GM12874 (cell line): ENCODE measurements around the gene TP63.

Experiments used
- TF ChIP-seq, protein P1 (sequence below): IDR thresholded peaks from 2 replicates; pipeline ENCODE4 v1.5.1; 2011; ENCODE audit warnings: low read depth, mild to moderate bottlenecking, control low read depth, low read length, moderate library complexity; ENCODE audit not compliant: insufficient read depth

Gene TP63

DNA sequence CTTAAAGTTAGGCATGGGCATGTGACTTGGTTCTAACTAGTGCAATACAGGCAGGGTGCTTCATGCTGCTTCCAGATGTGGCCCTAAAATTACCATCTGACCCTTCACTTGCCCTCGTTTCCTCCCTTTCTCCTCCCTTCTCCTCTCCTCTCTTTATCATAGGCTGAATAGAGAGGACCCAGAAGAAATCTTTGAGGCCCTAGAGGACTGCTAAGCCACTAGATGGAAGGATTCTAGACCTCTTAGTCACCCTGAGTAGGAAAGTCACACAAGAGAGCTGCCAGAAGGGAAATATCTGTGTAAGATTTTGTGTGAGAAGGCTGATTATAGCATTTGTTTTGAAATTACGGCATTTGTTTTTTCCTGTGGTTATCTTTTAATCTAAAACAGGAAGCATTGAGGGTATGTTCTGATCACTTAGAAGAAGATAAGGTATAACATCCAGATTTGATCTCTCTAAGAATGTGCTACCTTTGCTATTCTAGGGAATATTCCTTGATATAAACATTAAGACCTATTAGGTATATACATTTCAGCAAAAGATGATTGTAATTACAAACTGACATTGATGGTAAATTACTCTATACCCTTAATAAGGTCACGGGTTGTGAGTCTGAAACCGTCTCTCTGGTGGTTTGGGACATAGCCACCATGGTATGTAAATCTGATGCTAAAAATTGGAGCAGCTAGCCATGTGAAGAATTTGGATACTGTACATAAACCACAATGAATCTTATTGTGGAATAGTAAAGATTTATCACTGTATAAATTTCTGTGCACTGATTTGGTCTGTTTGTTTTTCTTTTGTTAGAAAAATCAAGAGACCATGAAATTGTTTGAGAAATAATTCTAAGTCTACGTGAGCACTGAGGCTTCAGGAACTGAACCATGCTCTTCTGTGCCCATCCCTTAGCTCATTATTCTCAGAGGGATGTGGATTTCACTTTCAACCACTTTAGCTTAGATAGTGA lies 84.1 kb downstream of the TP63 start:
- TF ChIP-seq, protein P1, sequence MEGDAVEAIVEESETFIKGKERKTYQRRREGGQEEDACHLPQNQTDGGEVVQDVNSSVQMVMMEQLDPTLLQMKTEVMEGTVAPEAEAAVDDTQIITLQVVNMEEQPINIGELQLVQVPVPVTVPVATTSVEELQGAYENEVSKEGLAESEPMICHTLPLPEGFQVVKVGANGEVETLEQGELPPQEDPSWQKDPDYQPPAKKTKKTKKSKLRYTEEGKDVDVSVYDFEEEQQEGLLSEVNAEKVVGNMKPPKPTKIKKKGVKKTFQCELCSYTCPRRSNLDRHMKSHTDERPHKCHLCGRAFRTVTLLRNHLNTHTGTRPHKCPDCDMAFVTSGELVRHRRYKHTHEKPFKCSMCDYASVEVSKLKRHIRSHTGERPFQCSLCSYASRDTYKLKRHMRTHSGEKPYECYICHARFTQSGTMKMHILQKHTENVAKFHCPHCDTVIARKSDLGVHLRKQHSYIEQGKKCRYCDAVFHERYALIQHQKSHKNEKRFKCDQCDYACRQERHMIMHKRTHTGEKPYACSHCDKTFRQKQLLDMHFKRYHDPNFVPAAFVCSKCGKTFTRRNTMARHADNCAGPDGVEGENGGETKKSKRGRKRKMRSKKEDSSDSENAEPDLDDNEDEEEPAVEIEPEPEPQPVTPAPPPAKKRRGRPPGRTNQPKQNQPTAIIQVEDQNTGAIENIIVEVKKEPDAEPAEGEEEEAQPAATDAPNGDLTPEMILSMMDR, result no peak

GRCh38 chr3:189718215-189718614 lies 87.0 kb downstream of the TP63 start:
- TF ChIP-seq, protein P1, result no peak

DNA sequence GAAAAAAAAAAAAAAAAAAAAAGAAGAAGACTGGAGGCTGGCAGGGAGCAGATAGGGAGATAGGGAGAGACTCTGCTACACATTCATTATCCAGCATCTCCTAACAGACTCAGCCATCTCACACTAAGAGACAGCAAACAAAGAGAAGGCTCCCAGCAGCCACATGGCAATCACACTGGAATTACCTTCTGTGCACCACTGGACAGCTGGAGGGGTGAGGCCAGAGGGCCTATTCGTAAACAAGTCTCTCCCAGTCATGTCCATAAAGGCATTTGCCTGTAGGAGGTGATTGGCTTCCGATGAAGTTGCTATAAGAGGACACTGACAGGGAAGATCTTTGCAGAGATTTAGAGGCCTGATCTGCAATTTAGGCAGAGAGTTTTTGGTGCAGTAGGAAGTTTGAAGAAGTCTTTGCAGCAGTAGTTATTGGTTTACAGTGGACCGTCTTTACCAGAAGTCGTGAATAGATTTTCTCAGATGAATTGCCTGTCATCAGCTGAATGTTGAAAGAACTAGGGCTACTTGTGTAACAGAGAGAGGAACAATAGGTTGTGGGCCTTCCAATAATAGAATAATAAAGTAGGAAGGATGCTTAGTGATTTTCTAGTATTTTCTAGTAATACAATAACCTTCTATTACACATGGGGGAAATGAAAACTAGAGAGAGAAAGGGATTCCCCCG lies 89.7 kb downstream of the TP63 start:
- TF ChIP-seq, protein P1, result no peak

DNA sequence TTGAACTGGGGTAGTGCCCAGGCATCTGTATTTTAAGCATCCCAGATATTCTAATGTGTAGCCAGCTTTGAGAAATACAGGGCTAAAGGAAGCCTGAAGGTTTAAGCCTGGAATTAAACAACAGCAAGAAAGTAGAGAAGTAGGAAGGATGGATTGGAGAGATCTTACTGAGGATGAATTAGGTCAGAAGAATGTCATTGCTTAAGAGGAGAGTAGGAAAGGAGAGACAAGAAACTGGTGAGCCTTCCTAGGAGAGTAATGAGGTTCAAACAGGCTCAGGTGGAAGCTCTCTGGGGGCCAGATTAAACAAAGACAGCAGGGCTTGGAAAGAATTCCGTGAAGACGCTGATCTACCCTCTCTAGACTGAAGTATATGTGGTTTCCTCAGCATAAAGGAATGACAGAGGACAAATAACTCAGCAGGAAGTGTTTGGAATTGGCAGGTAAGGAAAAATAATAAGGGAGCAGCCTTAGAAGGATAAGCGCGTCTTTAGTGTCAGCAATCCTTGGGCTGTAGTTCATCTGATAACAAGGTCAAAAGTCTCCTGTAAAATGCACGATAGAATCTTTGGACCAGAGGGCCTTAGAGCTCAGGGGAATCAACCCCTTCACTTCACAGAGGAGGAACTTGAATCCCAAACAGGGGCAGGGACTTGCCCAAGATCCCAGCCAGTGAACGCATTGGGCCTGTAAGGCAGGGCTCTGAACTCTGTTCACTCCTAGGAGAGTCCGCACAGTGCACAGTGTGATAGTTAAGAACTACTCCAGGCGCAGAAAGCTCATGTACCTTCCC lies 90.9 kb downstream of the TP63 start:
- TF ChIP-seq, protein P1, result no peak

GRCh38 chr3:189724356-189724755 lies 93.2 kb downstream of the TP63 start:
- TF ChIP-seq, protein P1, result no peak

GRCh38 chr3:189726277-189726676 lies 95.1 kb downstream of the TP63 start:
- TF ChIP-seq, protein P1, result no peak

DNA sequence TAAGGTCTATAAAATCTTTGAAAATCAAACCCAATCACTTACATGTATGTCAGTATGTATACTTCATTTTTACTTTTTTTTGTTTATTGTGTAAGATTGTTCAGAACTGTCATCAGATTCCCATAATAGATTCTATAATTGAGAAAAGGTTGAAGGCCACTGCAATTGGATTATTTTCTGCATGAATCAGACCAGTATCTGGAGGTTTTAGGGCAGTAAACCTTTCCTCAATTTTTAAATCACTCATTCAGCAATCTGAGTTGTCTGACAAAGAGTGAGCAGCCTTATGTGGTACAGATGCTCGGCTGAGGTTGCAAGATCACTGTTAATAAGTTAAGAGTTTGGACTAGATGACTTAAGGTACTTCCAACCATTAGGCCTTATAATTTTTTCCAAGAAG lies 96.0 kb downstream of the TP63 start:
- TF ChIP-seq, protein P1, result no peak
